Mesangial cell (primary cell): ENCODE results near the gene DYDC1. TPM values are rescaled to one million over a fixed set of nuclear protein-coding genes. Genes with fewer than 3 reads are reported as not detected.

Experiments used
- total RNA-seq: library from RNA; depleted of rRNA; stranded (reverse); fragments of >200 nt; gene quantifications from 2 replicates; pipeline ENCODE4 v1.2.3, GENCODE V29; 2015

DYDC1 gene
- not detected in 2 replicates for total RNA-seq

GRCh38 chr10:80356563-80356988, at the start of gene DYDC1, which contains the start of gene DYDC2:
DYDC1 (minus strand) TSS chr10:80356755; CDS start chr10:80352601, 4,154 bp downstream.
DYDC2 (plus strand) TSS chr10:80356781; CDS start chr10:80362444, 5,663 bp downstream.

DNA sequence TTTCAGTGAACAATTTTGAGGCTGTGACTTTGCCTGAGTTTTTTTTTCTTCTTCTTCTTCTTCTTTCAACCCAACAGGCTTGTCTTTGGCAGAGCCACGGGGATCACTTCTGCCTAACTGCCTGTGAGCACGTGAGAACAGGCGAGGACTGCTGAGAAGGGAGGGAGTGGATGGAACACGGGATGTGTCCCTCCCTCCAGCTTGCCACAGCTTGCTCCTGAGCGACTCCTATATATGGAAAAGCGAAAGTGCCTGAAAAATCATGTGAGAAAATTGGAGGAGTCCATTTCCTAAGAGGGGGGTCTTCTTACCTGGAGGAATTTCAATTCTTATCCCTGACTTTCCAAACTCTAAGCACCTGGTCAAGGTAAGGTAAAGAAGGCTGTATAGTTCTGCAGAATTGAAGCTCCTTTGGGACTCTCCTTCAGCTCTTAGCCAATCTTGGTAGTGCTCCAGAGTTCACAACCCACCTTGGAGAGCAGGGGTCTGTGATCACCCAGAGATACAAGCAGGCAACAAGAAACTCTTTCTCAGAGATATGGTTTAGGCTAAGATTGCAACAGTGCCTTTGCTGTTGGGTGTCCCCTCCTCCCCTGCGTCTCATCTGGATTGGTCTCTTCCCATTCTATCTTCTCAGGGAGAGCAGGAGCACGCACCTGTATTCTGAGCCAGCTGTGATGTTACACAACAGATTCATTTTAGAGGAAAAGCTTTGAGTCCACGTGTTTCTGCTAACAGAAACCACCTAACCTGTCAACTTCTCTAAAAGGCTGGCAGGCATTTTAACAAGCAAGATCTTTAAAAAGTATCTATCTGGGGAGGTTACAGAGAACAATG, 66.9 kb downstream of the DYDC1 start, which contains the start of gene MAT1A:
Gene MAT1A (minus strand): TSS at position 208 of the 837 bp plus-strand sequence. CDS start 235 bp downstream, outside the sequence.

Other genes with a start within 250 kb of the DYDC1 start
- gene PLAC9, start 224.0 kb downstream of the DYDC1 start, total RNA-seq = not detected in 2 replicates
- 136 and 204 TPM in 2 replicates for gene ANXA11, start 151.2 kb downstream of the DYDC1 start, total RNA-seq
- not detected in 2 replicates for gene MAT1A, start 67.1 kb downstream of the DYDC1 start, total RNA-seq
- not detected in 2 replicates for gene DYDC2, start within 50 bp of the DYDC1 start, total RNA-seq
- gene PRXL2A, start 51.8 kb upstream of the DYDC1 start, total RNA-seq = 23.5 and 28.4 TPM in 2 replicates
- gene TSPAN14, start 97.6 kb upstream of the DYDC1 start, total RNA-seq = 96.6 and 98.7 TPM in 2 replicates
- under 0.01 TPM in 1 of 2 replicates, not detected in the other for gene SH2D4B, start 181.1 kb upstream of the DYDC1 start, total RNA-seq